GM12872 (cell line): Measurements from ENCODE around the gene KRTAP5-4.

Source experiments
- CTCF ChIP-seq: IDR thresholded peaks from 3 replicates; pipeline ENCODE4 v1.5.1; 2011; ENCODE audit warnings: low read depth, mild to moderate bottlenecking, low read length, moderate library complexity; ENCODE audit not compliant: insufficient read depth

The KRTAP5-4 gene

GRCh38 chr11:1665313-1665712, 43.4 kb upstream of the KRTAP5-4 start:
- TF ChIP-seq CTCF: no peak

GRCh38 chr11:1660111-1660867, 38.4 kb upstream of the KRTAP5-4 start:
- no peak for TF ChIP-seq CTCF

- no peak for TF ChIP-seq CTCF
Observed at GRCh38 chr11:1659506-1659905, 37.6 kb upstream of the KRTAP5-4 start.

- no peak for TF ChIP-seq CTCF
Observed at GRCh38 chr11:1656670-1657069, 34.7 kb upstream of the KRTAP5-4 start.

- no peak for TF ChIP-seq CTCF
Observed at GRCh38 chr11:1656061-1656441, 34.1 kb upstream of the KRTAP5-4 start.

- no peak for TF ChIP-seq CTCF
Observed at GRCh38 chr11:1655168-1656060, 33.5 kb upstream of the KRTAP5-4 start.

- no peak for TF ChIP-seq CTCF
Observed at GRCh38 chr11:1654388-1655167, 32.6 kb upstream of the KRTAP5-4 start.
